Endothelial cell of umbilical vein (primary cell): ENCODE results near the gene EIF1AD. TPM values are rescaled to one million over a fixed set of nuclear protein-coding genes. Genes with fewer than 3 reads are reported as not detected.

Source experiments
- BruUV-seq: library from RNA; stranded (reverse); fragments of 400-500 nt; replicated peaks from 2 replicates; lab custom pipeline; 2021; lab: Mats Ljungman, UMichigan
- CTCF ChIA-PET: fragments of 300-600, 350-600 bp; sonication (Branson Sonifier 250); formaldehyde crosslinking; loops from one replicate; lab custom pipeline; 2021; ENCODE audit warnings: antibody characterized with exemption, inconsistent platforms; lab: Charles Lee
- POLR2A ChIA-PET: fragments of 300-600, 350-600 bp; sonication (Branson Sonifier 250); formaldehyde crosslinking; loops from one replicate; lab custom pipeline; 2021; ENCODE audit warnings: antibody characterized with exemption, inconsistent platforms; lab: Charles Lee
- DNase-seq: peaks from one replicate; pipeline ENCODE4 v3.0.0-alpha.2; 2011; ENCODE audit warnings: low read depth, low spot score
- FAIRE-seq: peaks from 2 replicates; lab custom pipeline; 2011; peaks lifted over from hg19 to GRCh38; lab: Jason Lieb, UNC
- H2AFZ ChIP-seq: 2 replicates; pipeline ENCODE4 v1.6.0; 2012; ENCODE audit warnings: low read depth, low read length, control low read depth, inconsistent platforms
- H3K27ac ChIP-seq: 2 replicates; pipeline ENCODE4 v1.5.1; 2011; ENCODE audit warnings: low read depth, mild to moderate bottlenecking, control low read depth, low read length, moderate library complexity; ENCODE audit not compliant: insufficient read depth
- H3K27me3 ChIP-seq, 2 experiments: 2 replicates each; pipeline versions ENCODE4 v1.6.0 to v1.6.1; 2011; ENCODE audit warnings: low read length in 2 of 2, mixed read lengths in 1 of 2; ENCODE audit not compliant: control insufficient read depth in 2 of 2, insufficient read depth in 2 of 2
- H3K36me3 ChIP-seq, 2 experiments: 2 replicates in 1 of 2; 3 replicates in 1 of 2; pipeline ENCODE4 v1.5.1; 2011; ENCODE audit warnings: low read length in 2 of 2, mild to moderate bottlenecking in 1 of 2, moderate library complexity in 1 of 2; ENCODE audit not compliant: control insufficient read depth in 2 of 2, insufficient read depth in 2 of 2; ENCODE audit errors: extremely low read depth in 1 of 2
- H3K4me1 ChIP-seq: 3 replicates; pipeline ENCODE4 v1.5.1; 2011; ENCODE audit warnings: mild to moderate bottlenecking, low read length; ENCODE audit not compliant: control insufficient read depth, insufficient read depth; ENCODE audit errors: extremely low read depth
- H3K4me2 ChIP-seq: 2 replicates; pipeline ENCODE4 v1.6.1; 2011; ENCODE audit warnings: low read length, control low read depth, mixed read lengths; ENCODE audit not compliant: insufficient read depth
- H3K4me3 ChIP-seq, 3 experiments: fragments of 200-600 bp in 1 of 3; sonication (generic), shearing (Covaris generic) in 1 of 3; replicated peaks in 1 of 3; 2 replicates each; pipeline ENCODE4 v1.5.1; 2011 to 2016; ENCODE audit warnings: control low read depth in 3 of 3, low read length in 3 of 3, mild to moderate bottlenecking in 2 of 3, inconsistent platforms in 1 of 3, low read depth in 1 of 3, moderate library complexity in 1 of 3; ENCODE audit not compliant: insufficient read depth in 1 of 3
- H3K79me2 ChIP-seq: 2 replicates; pipeline ENCODE4 v1.6.0; 2012; ENCODE audit warnings: low read length, inconsistent platforms; ENCODE audit not compliant: control insufficient read depth, insufficient read depth
- H3K9ac ChIP-seq: replicated peaks from 2 replicates; pipeline ENCODE3; 2011; ENCODE audit warnings: low read length, control low read depth; ENCODE audit not compliant: insufficient read depth; ENCODE audit errors: extremely low read depth
- H3K9me1 ChIP-seq: replicated peaks from 3 replicates; pipeline ENCODE4 v1.6.0; 2011; ENCODE audit warnings: mild to moderate bottlenecking, low read length; ENCODE audit not compliant: control insufficient read depth, insufficient read depth; ENCODE audit errors: extremely low read depth
- H3K9me3 ChIP-seq: replicated peaks from 2 replicates; pipeline ENCODE4 v1.5.1; 2012; ENCODE audit warnings: low read length, inconsistent platforms; ENCODE audit not compliant: control insufficient read depth, insufficient read depth
- H4K20me1 ChIP-seq: replicated peaks from 2 replicates; pipeline ENCODE3; 2011; ENCODE audit warnings: mild to moderate bottlenecking, low read length; ENCODE audit not compliant: control insufficient read depth, insufficient read depth; ENCODE audit errors: extremely low read depth
- CTCF ChIP-seq, 2 donors: IDR thresholded peaks; 1 replicate in 1 of 2; 2 replicates in 1 of 2; pipeline ENCODE4 v1.5.1; 2011; ENCODE audit warnings: low read length in 2 of 2, mild to moderate bottlenecking in 2 of 2, moderate library complexity in 2 of 2, control low read depth in 1 of 2, inconsistent platforms in 1 of 2, low read depth in 1 of 2; ENCODE audit not compliant: insufficient read depth in 1 of 2; ENCODE audit errors: extremely low read depth in 1 of 2
- EZH2 ChIP-seq: IDR thresholded peaks from 2 replicates; pipeline ENCODE4 v1.6.1; 2012; ENCODE audit warnings: borderline replicate concordance, low read depth, mild to moderate bottlenecking, moderate library complexity, low read length, inconsistent platforms; ENCODE audit not compliant: severe bottlenecking
- FOS ChIP-seq: IDR thresholded peaks from 2 replicates; pipeline ENCODE4 v1.6.1; 2011; ENCODE audit warnings: mild to moderate bottlenecking, low read length, moderate library complexity, borderline replicate concordance; ENCODE audit not compliant: insufficient read depth
- GATA2 ChIP-seq: IDR thresholded peaks from 2 replicates; pipeline ENCODE4 v1.7.0; 2011; ENCODE audit warnings: low read depth, mild to moderate bottlenecking, moderate library complexity, mixed read lengths, low read length; ENCODE audit not compliant: insufficient read length, insufficient read depth
- JUN ChIP-seq: IDR thresholded peaks from 2 replicates; pipeline ENCODE4 v1.6.1; 2011; ENCODE audit warnings: borderline replicate concordance, low read depth; ENCODE audit not compliant: insufficient read length, insufficient read depth
- MAX ChIP-seq: IDR thresholded peaks from 2 replicates; pipeline ENCODE4 v1.6.1; 2011; ENCODE audit not compliant: insufficient read depth, insufficient read length
- MYC ChIP-seq: IDR thresholded peaks from one replicate; pipeline ENCODE4 v1.6.1; 2011; ENCODE audit warnings: mild to moderate bottlenecking, low read depth, low read length
- POLR2AphosphoS5 ChIP-seq: IDR thresholded peaks from 2 replicates; pipeline ENCODE4 v1.6.1; 2012; ENCODE audit warnings: low read depth, mild to moderate bottlenecking, control low read depth, low read length, moderate library complexity; ENCODE audit not compliant: insufficient read depth
- dilution Hi-C: fragments of 300-500 bp; cut with MboI; formaldehyde crosslinking; loops from one replicate; pipeline ENCODE4 v1.15.0; 2019; ENCODE audit warnings: low sequenced_read_pairs; ENCODE audit not compliant: extremely low pct_ligation_motif_present
- intact Hi-C: fragments of 100-400 bp; cut with micrococcal nuclease; formaldehyde crosslinking; loops from one replicate; pipeline ENCODE4 v1.10.0; 2022
- polyA plus RNA-seq, 4 experiments: library from polyadenylated mRNA; depleted of rRNA in 3 of 4; stranded (reverse) in 3 of 4; unstranded in 1 of 4; fragments of >200 nt; gene quantifications; 2 replicates each; pipeline versions ENCODE4 v1.2.1 to v1.2.3, GENCODE V29; 2011 to 2012; ENCODE audit warnings: missing spikeins in 1 of 4
- total RNA-seq: library from RNA; stranded (reverse); gene quantifications from 2 replicates; pipeline ENCODE4 v1.2.3, GENCODE V29; 2021

EIF1AD gene
- total and polyA plus RNA-seq, 2 donors (not counting 3 experiments of a cell fraction or from before 2014, with no cell fraction given) = 39.3 to 39.7 TPM

GRCh38 chr11:66032957-66033735 lies 31.2 kb upstream of the EIF1AD start:
- ChIA-PET POLR2A (no interaction called here), CTCF (no interaction called here)
- Histone ChIP-seq H2AFZ (no peak overlapping the region), H3K4me3 (no peak overlapping the region), H3K4me2 (no peak overlapping the region), H3K4me1 (no peaks in the 10 kb centered on the region), H3K9me3 (no peaks in the 10 kb centered on the region), H3K27me3 (peaks cover 0 to 10% of the 10 kb centered on the region in 2 experiments), H4K20me1 (no peaks in the 10 kb centered on the region), H3K9me1 (no peaks in the 10 kb centered on the region), H3K36me3 (no peaks in the 10 kb centered on the region), H3K27ac (no peak overlapping the region), H3K9ac (no peak overlapping the region), H3K79me2 (no peaks in the 10 kb centered on the region)
- no TSS peak for BruUV-seq
- intact Hi-C loops (no loop called here), dilution Hi-C loops (no loop called here)
- DNase-seq = no peak
- no peak for TF ChIP-seq JUN
- TF ChIP-seq POLR2AphosphoS5 = no peak
- FAIRE-seq = no peak

- FAIRE-seq = no peak
- no peaks in the 10 kb centered on the region for H3K9me1 ChIP-seq
- H4K20me1 ChIP-seq = no peaks in the 10 kb centered on the region
- H3K4me2 ChIP-seq = no peak within 1 kb of the TSS
- ChIA-PET CTCF (interaction anchor here (1.0 to 1.1 kb wide), 2 partner anchors 10 to 19 kb away, joined by 5 to 7 read pairs; no protein-coding TSS in a partner anchor), POLR2A (no interaction called here)
- no peak within 1 kb of the TSS for H3K4me3 ChIP-seq
- H3K27ac ChIP-seq = no peak within 1 kb of the TSS
- no peak for DNase-seq
- peaks cover 10% of the 10 kb centered on the region for H3K4me1 ChIP-seq
- intact Hi-C loops (no loop called here), dilution Hi-C loops (no loop called here)
- no peaks in the 10 kb centered on the region for H3K27me3 ChIP-seq
- BruUV-seq = no TSS peak
- H3K36me3 ChIP-seq = no peaks in the 10 kb centered on the region
- H3K79me2 ChIP-seq = no peaks in the 10 kb centered on the region
- no peak within 1 kb of the TSS for H3K9ac ChIP-seq
- no peak within 1 kb of the TSS for H2AFZ ChIP-seq
- TF ChIP-seq POLR2AphosphoS5 (no peak), MAX (no peak), JUN (no peak), EZH2 (no peak), GATA2 (no peak), MYC (no peak), CTCF (IDR thresholded peaks at IDR 0.05; ENCODE audit: extremely low read depth in 1 of 2, insufficient read depth in 1 of 2, low read depth in 1 of 2, low read length in 2 of 2) (no peak), FOS (no peak)
- no peaks in the 10 kb centered on the region for H3K9me3 ChIP-seq
Observed at GRCh38 chr11:66026017-66026529, 24.1 kb upstream of the EIF1AD start, which contains the start of gene CATSPER1. Gene CATSPER1 (minus strand): TSS chr11:66026479. CDS start chr11:66026379, 100 bp downstream.
